T-helper 2 cell treated with Interferon-gamma antibody and Interleukin-4, amounts not matched to agents 5 μg/mL and 100 μg/mL, for 36 hours (primary cell): ENCODE results near the gene PLCB1.

Source experiments
- DNase-seq: peaks from one replicate; pipeline ENCODE4 v3.0.0; 2021; ENCODE audit warnings: low spot score
- H3K27ac Mint-ChIP-seq: one replicate; pipeline ENCODE4 v1.8.0; 2021; ENCODE audit warnings: mild to moderate bottlenecking, mixed read lengths
- H3K27me3 Mint-ChIP-seq: one replicate; pipeline ENCODE4 v1.8.0; 2021; ENCODE audit warnings: low read depth, mixed read lengths
- H3K36me3 Mint-ChIP-seq: one replicate; pipeline ENCODE4 v1.8.0; 2021; ENCODE audit warnings: low read depth, mixed read lengths
- H3K4me1 Mint-ChIP-seq: one replicate; pipeline ENCODE4 v1.8.0; 2021; ENCODE audit warnings: low read depth, mixed read lengths
- H3K4me3 Mint-ChIP-seq: one replicate; pipeline ENCODE4 v1.8.0; 2022; ENCODE audit warnings: mild to moderate bottlenecking, moderate library complexity, mixed read lengths
- H3K9me3 Mint-ChIP-seq: one replicate; pipeline ENCODE4 v1.8.0; 2021; ENCODE audit warnings: mixed read lengths

Gene PLCB1

GRCh38 chr20:8121666-8122065, 10.4 kb upstream of the PLCB1 start:
- Mint-ChIP-seq H3K9me3 (no peaks in the 10 kb centered on the region), H3K4me1 (no peaks in the 10 kb centered on the region), H3K36me3 (no peaks in the 10 kb centered on the region), H3K27ac (no peak overlapping the region), H3K27me3 (peaks cover 14% of the 10 kb centered on the region), H3K4me3 (no peak overlapping the region)
- no peak for DNase-seq

- Mint-ChIP-seq H3K4me1 (no peaks in the 10 kb centered on the region), H3K27ac (no peak overlapping the region), H3K4me3 (no peak overlapping the region), H3K27me3 (peaks cover 23% of the 10 kb centered on the region), H3K9me3 (no peaks in the 10 kb centered on the region), H3K36me3 (no peaks in the 10 kb centered on the region)
- no peak for DNase-seq
Observed at GRCh38 chr20:8124639-8125038, 7.4 kb upstream of the PLCB1 start.

DNA sequence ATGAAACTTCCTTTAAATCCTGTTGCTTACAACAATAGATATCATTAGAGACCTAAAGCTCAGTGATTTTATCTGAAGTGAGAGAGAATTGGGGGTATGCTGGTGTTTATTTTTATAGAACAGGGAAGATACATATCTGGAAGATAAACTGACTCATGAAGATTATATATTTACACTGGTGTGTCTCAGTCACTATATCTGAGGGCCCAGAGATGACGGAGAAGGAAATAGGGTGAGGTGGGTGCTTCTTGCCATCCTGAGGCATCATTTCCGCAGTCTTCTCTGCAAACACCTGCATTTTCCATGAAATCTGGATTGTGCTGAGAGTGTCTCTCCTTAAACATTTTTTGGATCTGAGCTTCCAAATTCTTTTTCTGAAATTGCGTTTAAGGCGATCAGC, 5.9 kb upstream of the PLCB1 start:
- H3K4me1 Mint-ChIP-seq = no peaks in the 10 kb centered on the region
- no peaks in the 10 kb centered on the region for H3K9me3 Mint-ChIP-seq
- H3K4me3 Mint-ChIP-seq = no peak overlapping the region
- no peaks in the 10 kb centered on the region for H3K36me3 Mint-ChIP-seq
- H3K27me3 Mint-ChIP-seq = peaks cover 34% of the 10 kb centered on the region
- H3K27ac Mint-ChIP-seq = no peak overlapping the region
- no peak for DNase-seq

DNA sequence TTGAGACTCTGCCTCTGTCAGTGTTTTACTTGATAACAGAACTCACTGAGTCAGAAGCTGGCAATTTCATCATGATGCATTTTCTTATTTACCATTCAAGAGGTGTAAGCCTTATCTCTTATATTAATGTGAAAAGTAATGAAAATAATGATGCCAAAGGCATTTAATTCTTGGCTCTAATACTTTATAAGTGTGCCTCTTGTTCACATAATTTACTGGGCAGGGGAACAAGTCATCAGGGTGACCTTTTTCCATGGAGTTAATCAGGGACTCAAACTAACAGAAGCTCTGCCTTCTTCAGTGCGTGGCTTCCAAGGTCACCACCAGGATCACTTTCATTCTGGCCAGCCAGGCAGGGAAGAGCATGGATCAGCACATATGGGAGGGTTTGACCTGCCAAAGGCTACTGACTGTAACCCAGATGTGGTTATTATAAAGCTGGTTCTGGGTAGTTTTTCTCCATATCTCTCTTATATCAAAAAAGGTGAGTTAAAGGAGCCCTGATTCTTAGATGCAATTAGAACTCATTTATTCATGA, 5.2 kb upstream of the PLCB1 start:
- no peak overlapping the region for H3K4me3 Mint-ChIP-seq
- DNase-seq = no peak
- no peaks in the 10 kb centered on the region for H3K36me3 Mint-ChIP-seq
- H3K9me3 Mint-ChIP-seq = no peaks in the 10 kb centered on the region
- H3K27me3 Mint-ChIP-seq = peaks cover 40% of the 10 kb centered on the region
- peaks cover 4% of the 10 kb centered on the region for H3K4me1 Mint-ChIP-seq
- no peak overlapping the region for H3K27ac Mint-ChIP-seq

DNA sequence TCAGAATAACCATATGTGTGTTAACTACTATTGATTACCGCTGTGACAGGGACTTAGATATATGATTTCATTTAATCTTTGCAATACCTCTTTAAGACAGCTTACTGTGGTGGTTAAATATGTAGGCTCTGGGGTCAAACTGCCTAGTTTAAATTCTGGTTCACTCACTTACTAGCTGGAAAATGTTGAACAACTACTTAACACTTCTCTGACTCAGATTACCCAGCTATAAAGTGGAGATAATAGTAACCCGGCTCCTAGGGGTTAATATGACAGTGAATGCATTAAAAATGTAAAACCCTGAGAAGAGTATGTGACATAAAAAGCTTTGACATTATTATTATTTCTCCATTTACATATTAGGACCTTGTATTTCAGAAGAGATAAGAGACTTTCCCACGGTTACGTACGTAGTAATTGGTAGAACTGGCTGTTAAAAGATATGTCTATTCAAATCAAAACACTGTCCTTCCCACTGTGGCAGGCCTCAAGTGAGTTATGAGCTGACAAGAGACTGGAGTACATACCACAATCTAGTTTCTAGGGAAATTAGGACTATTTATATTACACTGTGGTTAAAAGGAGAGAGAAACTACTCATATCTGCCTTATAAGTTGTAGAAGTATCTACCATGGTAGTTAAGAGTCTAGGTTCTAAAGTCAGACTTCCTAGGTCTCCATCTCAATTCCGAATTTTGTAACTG, 4.4 kb upstream of the PLCB1 start:
- H3K4me3 Mint-ChIP-seq = no peak overlapping the region
- peaks cover 4% of the 10 kb centered on the region for H3K4me1 Mint-ChIP-seq
- no peaks in the 10 kb centered on the region for H3K36me3 Mint-ChIP-seq
- peaks cover 41% of the 10 kb centered on the region for H3K27me3 Mint-ChIP-seq
- peak; percentile 33 for DNase-seq
- no peak overlapping the region for H3K27ac Mint-ChIP-seq
- no peaks in the 10 kb centered on the region for H3K9me3 Mint-ChIP-seq

GRCh38 chr20:8128291-8129060, 3.6 kb upstream of the PLCB1 start:
- no peaks in the 10 kb centered on the region for H3K36me3 Mint-ChIP-seq
- no peak overlapping the region for H3K4me3 Mint-ChIP-seq
- peaks cover 6% of the 10 kb centered on the region for H3K4me1 Mint-ChIP-seq
- no peak for DNase-seq
- peaks cover 49% of the 10 kb centered on the region for H3K27me3 Mint-ChIP-seq
- no peak overlapping the region for H3K27ac Mint-ChIP-seq
- H3K9me3 Mint-ChIP-seq = no peaks in the 10 kb centered on the region

DNA sequence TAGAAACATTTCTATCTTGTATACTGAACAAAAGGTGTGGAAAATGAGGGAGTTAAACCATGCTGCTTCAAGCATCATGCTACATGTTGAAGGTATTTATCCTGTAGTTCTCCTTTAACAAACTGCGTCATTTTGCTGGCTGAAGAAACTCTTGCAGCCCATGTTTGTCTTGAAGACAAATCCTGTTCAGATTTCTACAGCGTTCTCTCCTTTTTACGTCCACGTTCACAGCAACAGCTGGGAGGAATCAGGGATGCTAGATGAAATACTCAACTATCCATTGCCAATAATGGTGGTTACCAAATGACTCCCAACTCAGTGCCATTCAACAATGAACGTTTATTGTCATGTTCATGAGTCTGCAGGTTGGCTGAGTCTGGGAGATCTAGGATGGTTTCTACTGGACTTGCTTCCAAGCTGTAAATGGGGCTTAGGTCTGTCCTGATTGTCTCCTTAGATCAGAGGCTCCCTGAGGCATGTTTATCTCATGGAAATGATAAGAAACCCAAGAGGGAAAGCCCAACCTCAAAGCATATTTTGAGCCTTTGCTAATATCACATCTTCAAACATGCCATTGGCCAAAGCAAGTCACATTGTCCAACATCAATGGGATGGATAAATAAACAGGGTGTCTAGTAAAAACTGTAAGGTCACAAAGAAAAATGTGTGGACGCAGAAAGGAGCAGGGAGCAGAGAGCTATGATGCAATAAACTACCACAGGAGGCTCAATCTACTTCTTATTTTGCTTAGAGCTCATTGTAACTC, 2.7 kb upstream of the PLCB1 start:
- no peak overlapping the region for H3K4me3 Mint-ChIP-seq
- H3K27ac Mint-ChIP-seq = no peak overlapping the region
- peaks cover 58% of the 10 kb centered on the region for H3K27me3 Mint-ChIP-seq
- no peaks in the 10 kb centered on the region for H3K36me3 Mint-ChIP-seq
- DNase-seq = no peak
- peaks cover 6% of the 10 kb centered on the region for H3K4me1 Mint-ChIP-seq
- no peaks in the 10 kb centered on the region for H3K9me3 Mint-ChIP-seq

DNA sequence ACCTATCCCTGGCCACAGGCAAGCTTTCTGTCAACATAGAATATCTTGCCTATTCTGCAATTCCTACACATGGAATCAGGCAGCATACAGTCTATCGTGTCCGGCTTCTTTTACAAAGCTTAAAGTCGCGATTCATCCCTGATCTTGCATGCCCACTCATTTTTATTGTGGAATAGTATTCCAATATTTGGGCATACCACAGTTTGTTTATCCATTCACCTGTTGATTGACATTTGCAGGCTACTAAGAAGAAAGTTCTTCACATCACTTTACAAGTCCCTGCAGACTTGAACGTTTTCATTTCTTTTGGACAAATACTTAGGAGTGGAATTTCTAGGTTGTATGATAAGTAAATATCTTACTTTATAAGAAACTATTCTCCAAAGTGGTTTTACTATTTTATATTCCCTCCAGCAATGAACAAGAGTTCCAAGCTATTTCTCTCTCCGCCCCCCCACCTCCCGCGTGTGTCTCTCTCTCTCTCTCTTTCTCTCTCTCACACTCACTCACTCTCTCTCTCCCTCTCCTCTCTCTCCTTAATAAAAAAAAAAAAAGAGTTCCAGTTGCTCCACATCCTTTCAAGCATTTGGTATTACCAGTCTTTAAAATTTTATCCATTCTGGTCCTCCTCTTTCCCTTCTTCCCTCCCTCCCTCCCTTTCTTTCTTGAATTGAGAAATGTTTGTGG, 1.1 kb upstream of the PLCB1 start:
- H3K36me3 Mint-ChIP-seq = no peaks in the 10 kb centered on the region
- H3K27me3 Mint-ChIP-seq = peaks cover 62% of the 10 kb centered on the region
- no peaks in the 10 kb centered on the region for H3K9me3 Mint-ChIP-seq
- no peak for DNase-seq
- H3K27ac Mint-ChIP-seq = no peak overlapping the region
- H3K4me1 Mint-ChIP-seq = peaks cover 6% of the 10 kb centered on the region
- H3K4me3 Mint-ChIP-seq = no peak overlapping the region

- H3K27ac Mint-ChIP-seq = no peak overlapping the region
- no peaks in the 10 kb centered on the region for H3K36me3 Mint-ChIP-seq
- H3K9me3 Mint-ChIP-seq = no peaks in the 10 kb centered on the region
- H3K4me1 Mint-ChIP-seq = peaks cover 6% of the 10 kb centered on the region
- H3K27me3 Mint-ChIP-seq = peaks cover 59% of the 10 kb centered on the region
- peak overlapping the region; percentile 62 for H3K4me3 Mint-ChIP-seq
- no peak for DNase-seq
Observed at GRCh38 chr20:8132484-8133309, 631 bp downstream of the PLCB1 start.

DNA sequence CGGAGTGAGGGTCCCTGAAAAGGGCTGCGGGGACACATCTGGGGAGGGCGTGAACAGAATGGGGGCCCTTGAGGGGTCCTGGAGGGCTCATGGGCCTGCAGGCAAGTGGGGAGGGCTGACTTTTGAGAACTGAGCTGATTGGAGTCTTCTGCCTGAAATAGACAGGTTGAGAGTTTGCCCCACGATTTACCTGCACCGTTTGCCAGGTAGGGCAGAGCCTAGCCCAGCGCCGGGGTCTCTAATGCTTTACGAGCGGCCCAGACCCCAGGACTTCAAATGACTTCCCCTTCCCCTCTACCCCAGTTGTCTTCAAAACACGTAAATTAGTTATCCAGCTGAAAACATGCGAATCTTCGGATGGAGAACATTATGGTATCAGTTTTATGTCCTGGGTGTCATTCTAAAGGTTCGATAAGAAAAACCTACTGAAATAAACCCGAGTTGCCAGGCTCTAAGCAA, 1.3 kb downstream of the PLCB1 start:
- Mint-ChIP-seq H3K4me1 (peaks cover 6% of the 10 kb centered on the region), H3K27ac (no peak overlapping the region), H3K9me3 (no peaks in the 10 kb centered on the region), H3K27me3 (peaks cover 59% of the 10 kb centered on the region), H3K36me3 (no peaks in the 10 kb centered on the region), H3K4me3 (peak overlapping the region; percentile 62)
- DNase-seq = no peak

DNA sequence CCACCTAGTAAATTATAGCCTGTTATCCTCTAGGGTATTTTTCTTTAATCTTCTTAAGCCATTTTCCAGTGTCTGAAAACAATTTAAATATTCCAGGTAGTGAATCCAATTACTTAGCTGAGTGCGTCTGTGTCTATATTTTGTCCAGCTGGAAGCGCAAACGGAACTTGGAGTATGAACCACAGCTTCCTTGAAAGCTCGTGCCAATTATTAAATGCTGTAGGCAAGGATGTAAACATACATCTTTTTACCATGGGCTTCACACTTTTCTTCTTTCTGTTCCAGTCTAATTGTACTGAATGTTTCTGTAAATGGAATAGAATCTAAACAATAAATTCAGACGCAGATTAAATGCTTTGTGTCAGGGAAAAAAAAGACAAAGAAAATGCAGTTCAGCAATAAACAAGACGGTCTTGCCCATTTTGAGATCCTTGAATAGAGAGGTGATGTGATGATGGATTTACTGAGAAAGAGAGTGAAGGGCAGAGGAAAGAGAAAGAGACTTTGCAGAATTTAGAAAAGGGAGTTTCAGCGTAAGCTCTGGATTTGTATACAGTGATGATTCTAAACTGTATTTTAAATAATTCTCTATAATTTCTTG, 1.9 kb downstream of the PLCB1 start:
- no peak overlapping the region for H3K27ac Mint-ChIP-seq

GRCh38 chr20:8139899-8140298, 7.8 kb downstream of the PLCB1 start:
- Mint-ChIP-seq H3K36me3 (no peaks in the 10 kb centered on the region), H3K27me3 (peaks cover 19% of the 10 kb centered on the region), H3K4me1 (peaks cover 3% of the 10 kb centered on the region), H3K9me3 (no peaks in the 10 kb centered on the region), H3K27ac (no peak overlapping the region), H3K4me3 (no peak overlapping the region)
- DNase-seq = no peak

More for the DNA sequence above, 1.9 kb downstream of the PLCB1 start:
- Mint-ChIP-seq H3K9me3 (no peaks in the 10 kb centered on the region), H3K27me3 (peaks cover 57% of the 10 kb centered on the region), H3K4me1 (peaks cover 6% of the 10 kb centered on the region), H3K36me3 (no peaks in the 10 kb centered on the region), H3K4me3 (no peak overlapping the region)
- no peak for DNase-seq
